ENCODE data around the gene ZCWPW2. TPM values are rescaled to one million over a fixed set of nuclear protein-coding genes. Genes with fewer than 3 reads are reported as not detected.

ZCWPW2 gene
- total and polyA plus RNA-seq, 2 donors = 0.24 to 1.4 TPM

DNA sequence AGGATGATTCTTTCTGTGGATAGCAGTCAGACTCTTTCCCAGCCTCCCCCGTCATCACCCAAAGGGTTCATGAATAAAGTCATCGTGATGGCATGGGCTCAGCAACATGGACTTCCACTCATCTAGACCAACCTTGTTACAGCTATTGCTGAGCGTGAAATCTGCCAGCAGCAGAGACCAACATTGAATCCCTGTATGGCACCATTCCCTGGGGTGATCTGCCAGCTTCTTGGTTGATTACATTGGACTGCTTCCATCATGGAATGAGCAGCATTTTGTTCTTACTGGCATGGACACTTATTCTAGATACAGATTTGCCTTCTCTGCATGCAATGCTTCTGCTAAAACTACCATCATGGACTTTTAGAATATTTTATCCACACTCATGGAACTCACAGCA, 195.7 kb downstream of the ZCWPW2 start:
- H3K27ac ChIP-seq (ENCODE audit: low read depth in 1 of 2, low read length in 1 of 2) = no peak overlapping the region

DNA sequence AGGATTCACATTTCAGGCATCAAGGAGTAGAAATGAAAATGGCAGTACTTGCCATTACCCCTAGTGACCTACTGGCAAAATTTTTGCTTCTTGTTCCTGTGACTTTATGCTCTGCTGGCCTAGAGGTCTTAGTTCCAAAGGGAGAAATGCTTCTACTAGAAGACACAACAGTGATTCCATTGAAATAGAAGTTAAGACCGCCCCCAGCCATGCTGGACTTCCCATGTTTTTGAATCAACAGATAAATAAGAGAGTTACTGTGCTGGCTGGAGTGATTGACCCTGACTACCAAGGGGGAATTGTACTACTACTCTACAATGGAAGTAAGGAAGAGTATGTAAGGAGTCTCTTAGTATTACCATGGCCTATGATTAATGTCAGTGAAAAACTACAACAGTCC, 196.3 kb downstream of the ZCWPW2 start:
- H3K4me1 ChIP-seq (ENCODE audit: control insufficient read depth in 2 of 2, insufficient read depth in 2 of 2, low read length in 2 of 2) = no peaks in the 10 kb centered on the region
- H3K27me3 ChIP-seq (ENCODE audit: control insufficient read depth in 2 of 2, insufficient read depth in 1 of 2, low read length in 1 of 2) = no peaks in the 10 kb centered on the region
- 91% methylated on average over 1 of the region's 1 CpG for WGBS
- H3K4me3 ChIP-seq (ENCODE audit: low read length in 2 of 2) = no peak overlapping the region
- H3K36me3 ChIP-seq (ENCODE audit: control insufficient read depth in 2 of 2, insufficient read depth in 2 of 2, low read length in 1 of 2) = no peaks in the 10 kb centered on the region
- H3K27ac ChIP-seq (ENCODE audit: low read depth in 1 of 2, low read length in 1 of 2) = no peak overlapping the region
- no peak for DNase-seq (ENCODE audit: low read depth in 6 of 9, low spot score in 9 of 9)
- H3K9me3 ChIP-seq (ENCODE audit: control insufficient read depth in 2 of 2, insufficient read depth in 1 of 2, low read length in 1 of 2) = no peaks in the 10 kb centered on the region

More for the DNA sequence above, 195.7 kb downstream of the ZCWPW2 start:
- WGBS = 94% methylated on average over 3 of the region's 3 CpGs
- H3K4me3 ChIP-seq (ENCODE audit: low read length in 2 of 2) = no peak overlapping the region
- H3K36me3 ChIP-seq (ENCODE audit: control insufficient read depth in 2 of 2, insufficient read depth in 2 of 2, low read length in 1 of 2) = no peaks in the 10 kb centered on the region
- DNase-seq (ENCODE audit: low read depth in 6 of 9, low spot score in 9 of 9) = no peak
- no peaks in the 10 kb centered on the region for H3K27me3 ChIP-seq (ENCODE audit: control insufficient read depth in 2 of 2, insufficient read depth in 1 of 2, low read length in 1 of 2)
- H3K9me3 ChIP-seq (ENCODE audit: control insufficient read depth in 2 of 2, insufficient read depth in 1 of 2, low read length in 1 of 2) = no peaks in the 10 kb centered on the region
- H3K4me1 ChIP-seq (ENCODE audit: control insufficient read depth in 2 of 2, insufficient read depth in 2 of 2, low read length in 2 of 2) = no peaks in the 10 kb centered on the region

DNA sequence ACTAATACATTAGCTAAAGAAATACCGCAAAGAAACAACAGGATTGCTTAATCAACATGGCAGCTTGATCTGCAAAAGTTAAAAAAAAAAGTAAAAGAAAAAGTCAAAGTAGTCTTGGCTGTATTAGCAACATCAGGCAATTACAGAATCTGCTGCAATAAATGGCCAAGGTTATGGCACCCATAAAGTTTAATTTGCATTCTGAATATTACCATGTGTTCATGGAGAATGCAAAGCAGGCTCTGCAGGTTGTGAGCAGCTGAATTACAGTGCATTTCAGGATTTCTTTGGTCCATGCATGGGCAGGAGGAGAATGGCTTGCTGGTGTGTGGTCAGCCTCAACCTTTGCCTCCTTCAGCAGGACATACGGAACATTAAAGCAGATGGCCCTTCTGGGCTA, 199.2 kb downstream of the ZCWPW2 start:
- no peak overlapping the region for H3K27ac ChIP-seq (ENCODE audit: low read depth in 1 of 2, low read length in 1 of 2)
- WGBS = 98% methylated on average over 2 of the region's 2 CpGs
- H3K4me1 ChIP-seq (ENCODE audit: control insufficient read depth in 2 of 2, insufficient read depth in 2 of 2, low read length in 2 of 2) = no peaks in the 10 kb centered on the region

DNA sequence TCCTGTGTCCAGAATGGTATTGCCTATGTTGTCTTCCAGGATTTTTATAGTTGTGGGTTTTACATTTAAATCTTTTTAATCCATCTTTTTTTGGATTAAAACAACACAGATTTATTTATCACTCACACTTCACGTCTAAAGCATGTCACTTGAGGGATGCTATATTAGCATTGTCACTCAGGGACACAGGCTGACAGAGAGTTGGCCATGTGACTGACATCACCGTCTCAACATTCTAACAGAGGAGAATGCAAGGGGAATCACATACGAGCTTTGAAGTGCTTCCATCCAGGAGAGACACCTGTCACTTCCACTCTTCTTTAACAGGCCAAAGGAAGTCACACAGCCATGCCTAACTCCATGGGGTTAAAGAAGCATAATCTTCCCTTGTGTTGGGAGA, 204.7 kb downstream of the ZCWPW2 start:
- WGBS = 88% methylated on average over 3 of the region's 3 CpGs
- Histone ChIP-seq H3K9me3 (ENCODE audit: control insufficient read depth in 2 of 2, insufficient read depth in 1 of 2, low read length in 1 of 2) (no peaks in the 10 kb centered on the region), H3K27me3 (ENCODE audit: control insufficient read depth in 2 of 2, insufficient read depth in 1 of 2, low read length in 1 of 2) (no peaks in the 10 kb centered on the region), H3K4me3 (ENCODE audit: low read length in 2 of 2) (no peak overlapping the region), H3K36me3 (ENCODE audit: control insufficient read depth in 2 of 2, insufficient read depth in 2 of 2, low read length in 1 of 2) (no peaks in the 10 kb centered on the region), H3K4me1 (ENCODE audit: control insufficient read depth in 2 of 2, insufficient read depth in 2 of 2, low read length in 2 of 2) (no peaks in the 10 kb centered on the region), H3K27ac (ENCODE audit: low read depth in 1 of 2, low read length in 1 of 2) (no peak overlapping the region)
- DNase-seq (ENCODE audit: low read depth in 6 of 9, low spot score in 9 of 9) = no peak

More for the DNA sequence above, 199.2 kb downstream of the ZCWPW2 start:
- no peaks in the 10 kb centered on the region for H3K36me3 ChIP-seq (ENCODE audit: control insufficient read depth in 2 of 2, insufficient read depth in 2 of 2, low read length in 1 of 2)
- H3K27me3 ChIP-seq (ENCODE audit: control insufficient read depth in 2 of 2, insufficient read depth in 1 of 2, low read length in 1 of 2) = no peaks in the 10 kb centered on the region
- no peaks in the 10 kb centered on the region for H3K9me3 ChIP-seq (ENCODE audit: control insufficient read depth in 2 of 2, insufficient read depth in 1 of 2, low read length in 1 of 2)
- H3K4me3 ChIP-seq (ENCODE audit: low read length in 2 of 2) = no peak overlapping the region
- no peak for DNase-seq (ENCODE audit: low read depth in 6 of 9, low spot score in 9 of 9)

DNA sequence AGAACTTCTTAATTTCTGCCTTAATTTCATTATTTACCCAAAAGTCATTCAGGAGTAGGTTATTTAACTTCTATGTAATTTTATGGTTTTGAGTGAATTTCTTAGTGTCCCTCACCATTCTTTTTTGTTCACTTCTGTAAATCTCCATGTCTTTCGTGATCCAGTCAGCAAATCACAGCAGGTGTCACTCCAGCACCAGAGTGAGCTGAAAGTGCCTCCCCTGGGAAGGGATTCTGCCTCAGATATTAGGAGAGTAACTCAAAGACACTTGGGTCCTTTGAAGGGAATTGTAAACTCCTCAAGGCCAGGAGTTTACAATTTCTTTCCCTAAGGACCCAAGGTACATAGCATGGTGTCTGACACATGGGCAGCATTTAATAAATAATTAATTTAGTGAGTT, 207.7 kb downstream of the ZCWPW2 start:
- Histone ChIP-seq H3K27ac (ENCODE audit: low read depth in 1 of 2, low read length in 1 of 2) (no peak overlapping the region), H3K4me3 (ENCODE audit: low read length in 2 of 2) (no peak overlapping the region), H3K27me3 (ENCODE audit: control insufficient read depth in 2 of 2, insufficient read depth in 1 of 2, low read length in 1 of 2) (no peaks in the 10 kb centered on the region), H3K9me3 (ENCODE audit: control insufficient read depth in 2 of 2, insufficient read depth in 1 of 2, low read length in 1 of 2) (no peaks in the 10 kb centered on the region), H3K36me3 (ENCODE audit: control insufficient read depth in 2 of 2, insufficient read depth in 2 of 2, low read length in 1 of 2) (no peaks in the 10 kb centered on the region), H3K4me1 (ENCODE audit: control insufficient read depth in 2 of 2, insufficient read depth in 2 of 2, low read length in 2 of 2) (no peaks in the 10 kb centered on the region)
- 81% methylated on average over 1 of the region's 1 CpG for WGBS
- no peak for DNase-seq (ENCODE audit: low read depth in 6 of 9, low spot score in 9 of 9)

DNA sequence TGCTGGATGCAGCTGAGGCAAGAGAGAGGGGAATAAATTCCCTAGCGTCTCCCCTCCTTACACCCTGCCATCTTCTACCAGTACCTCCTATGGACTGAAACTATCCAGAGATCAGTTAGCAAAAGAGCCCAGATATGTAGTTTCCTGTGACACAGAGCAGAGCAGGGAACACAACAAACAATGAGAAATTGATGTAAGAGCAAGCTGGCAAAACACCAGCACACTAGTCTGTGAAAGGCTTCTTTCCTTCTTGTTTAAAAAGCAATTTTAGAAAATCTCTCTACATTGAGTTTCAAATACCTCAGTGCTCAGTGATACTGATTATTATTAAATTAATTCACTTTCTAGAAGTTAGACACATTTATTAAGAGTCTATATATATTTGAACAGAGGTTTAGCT, 215.7 kb downstream of the ZCWPW2 start:
- no peaks in the 10 kb centered on the region for H3K27me3 ChIP-seq (ENCODE audit: control insufficient read depth in 2 of 2, insufficient read depth in 1 of 2, low read length in 1 of 2)
- H3K9me3 ChIP-seq (ENCODE audit: control insufficient read depth in 2 of 2, insufficient read depth in 1 of 2, low read length in 1 of 2) = no peaks in the 10 kb centered on the region
- H3K4me3 ChIP-seq (ENCODE audit: low read length in 2 of 2) = no peak overlapping the region
- H3K27ac ChIP-seq (ENCODE audit: low read depth in 1 of 2, low read length in 1 of 2) = no peak overlapping the region
- whole genome bisulfite sequencing = 100% methylated on average over 1 of the region's 1 CpG
- DNase-seq (ENCODE audit: low read depth in 6 of 9, low spot score in 9 of 9) = no peak
- H3K36me3 ChIP-seq (ENCODE audit: control insufficient read depth in 2 of 2, insufficient read depth in 2 of 2, low read length in 1 of 2) = no peaks in the 10 kb centered on the region
- no peaks in the 10 kb centered on the region for H3K4me1 ChIP-seq (ENCODE audit: control insufficient read depth in 2 of 2, insufficient read depth in 2 of 2, low read length in 2 of 2)

DNA sequence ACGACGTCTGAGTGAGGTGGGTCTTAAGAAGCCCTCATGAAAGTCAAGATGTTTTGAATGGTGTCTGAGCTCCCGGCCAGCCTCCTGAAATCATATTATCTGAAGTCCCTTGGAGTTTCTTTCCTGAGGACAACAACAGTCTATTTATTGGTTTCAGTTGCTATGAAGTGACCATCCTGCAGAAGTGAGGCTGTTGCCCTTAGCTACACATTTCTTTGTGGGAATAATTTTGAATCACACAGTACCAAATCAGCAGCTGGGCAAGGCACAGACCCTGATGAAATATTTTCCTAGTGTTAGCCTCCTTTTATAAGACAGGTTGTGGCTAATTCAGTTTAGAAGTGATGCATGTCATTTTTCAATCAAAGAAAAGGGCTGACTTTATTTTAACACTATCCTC, 220.8 kb downstream of the ZCWPW2 start:
- H3K4me1 ChIP-seq (ENCODE audit: control insufficient read depth in 2 of 2, insufficient read depth in 2 of 2, low read length in 2 of 2) = no peaks in the 10 kb centered on the region
- H3K9me3 ChIP-seq (ENCODE audit: control insufficient read depth in 2 of 2, insufficient read depth in 1 of 2, low read length in 1 of 2) = no peaks in the 10 kb centered on the region
- no peak overlapping the region for H3K4me3 ChIP-seq (ENCODE audit: low read length in 2 of 2)
- 95% methylated on average over 3 of the region's 3 CpGs for WGBS
- no peaks in the 10 kb centered on the region for H3K36me3 ChIP-seq (ENCODE audit: control insufficient read depth in 2 of 2, insufficient read depth in 2 of 2, low read length in 1 of 2)
- DNase-seq (ENCODE audit: low read depth in 6 of 9, low spot score in 9 of 9) = no peak
- no peak overlapping the region for H3K27ac ChIP-seq (ENCODE audit: low read depth in 1 of 2, low read length in 1 of 2)
- H3K27me3 ChIP-seq (ENCODE audit: control insufficient read depth in 2 of 2, insufficient read depth in 1 of 2, low read length in 1 of 2) = peaks cover under 1 to 16% of the 10 kb centered on the region in 2 donors

DNA sequence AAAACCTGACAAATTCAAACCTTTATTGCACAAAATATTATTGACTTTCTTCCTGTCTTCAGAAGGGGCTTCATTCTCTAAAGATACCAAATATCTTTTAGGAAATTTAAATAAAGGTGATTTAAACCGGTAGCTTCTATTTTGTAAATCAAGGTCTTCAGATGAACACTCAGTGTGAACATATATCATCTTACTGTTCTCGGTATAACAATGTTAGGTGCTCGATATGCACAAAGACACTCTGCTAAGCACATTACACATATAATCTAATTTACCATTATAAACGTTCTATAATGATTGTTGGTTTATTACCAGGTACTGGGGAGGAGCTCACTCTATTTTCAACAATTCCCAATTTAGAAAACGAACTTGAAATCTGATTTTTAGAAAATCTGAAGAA, 225.5 kb downstream of the ZCWPW2 start:
- Histone ChIP-seq H3K4me1 (ENCODE audit: control insufficient read depth in 2 of 2, insufficient read depth in 2 of 2, low read length in 2 of 2) (no peaks in the 10 kb centered on the region), H3K36me3 (ENCODE audit: control insufficient read depth in 2 of 2, insufficient read depth in 2 of 2, low read length in 1 of 2) (no peaks in the 10 kb centered on the region), H3K4me3 (ENCODE audit: low read length in 2 of 2) (no peak overlapping the region), H3K27me3 (ENCODE audit: control insufficient read depth in 2 of 2, insufficient read depth in 1 of 2, low read length in 1 of 2) (peaks cover 27 to 58% of the 10 kb centered on the region in 2 donors), H3K27ac (ENCODE audit: low read depth in 1 of 2, low read length in 1 of 2) (no peak overlapping the region), H3K9me3 (ENCODE audit: control insufficient read depth in 2 of 2, insufficient read depth in 1 of 2, low read length in 1 of 2) (no peaks in the 10 kb centered on the region)
- DNase-seq (ENCODE audit: low read depth in 6 of 9, low spot score in 9 of 9) = no peak
- WGBS = 74% methylated on average over 5 of the region's 5 CpGs

DNA sequence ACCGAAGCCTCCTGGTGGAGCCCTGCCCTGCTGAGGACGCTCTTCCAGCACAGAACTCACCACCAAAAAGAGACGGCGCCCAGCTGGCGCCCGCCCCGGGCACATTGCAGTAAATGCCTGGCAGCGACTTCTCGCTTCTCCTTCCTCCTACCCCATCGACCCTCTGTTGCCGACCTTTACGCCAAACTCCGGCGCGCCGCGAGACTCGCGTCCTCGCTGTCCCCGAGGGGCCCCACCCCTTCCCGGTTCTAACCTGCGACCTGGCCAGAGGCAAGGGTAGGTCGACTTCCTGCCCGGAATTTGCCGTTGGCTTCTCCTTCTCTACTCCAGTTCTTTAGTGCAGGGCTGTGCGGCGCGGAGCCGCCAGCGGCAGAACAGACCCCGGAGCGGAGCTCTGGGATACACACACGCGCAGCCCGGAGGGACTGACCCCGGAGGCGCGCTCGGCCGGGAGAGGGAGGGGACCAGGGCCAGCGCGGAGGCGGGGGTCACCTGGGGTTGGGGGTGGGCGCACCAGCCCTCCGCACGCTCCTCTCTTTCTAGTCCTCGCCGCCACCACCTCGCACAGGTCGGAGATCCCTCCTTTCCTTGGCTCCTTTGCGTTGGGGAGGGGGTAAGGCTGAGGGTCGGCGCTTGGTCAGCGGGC, 226.7 kb downstream of the ZCWPW2 start:
- WGBS = 3% methylated on average over 55 of the region's 55 CpGs
- peaks cover 27 to 62% of the 10 kb centered on the region in 2 donors for H3K27me3 ChIP-seq (ENCODE audit: control insufficient read depth in 2 of 2, insufficient read depth in 1 of 2, low read length in 1 of 2)
- H3K27ac ChIP-seq (ENCODE audit: low read depth in 1 of 2, low read length in 1 of 2) = no peak overlapping the region
- no peaks in the 10 kb centered on the region for H3K36me3 ChIP-seq (ENCODE audit: control insufficient read depth in 2 of 2, insufficient read depth in 2 of 2, low read length in 1 of 2)
- no peaks in the 10 kb centered on the region for H3K9me3 ChIP-seq (ENCODE audit: control insufficient read depth in 2 of 2, insufficient read depth in 1 of 2, low read length in 1 of 2)
- DNase-seq (ENCODE audit: low read depth in 6 of 9, low spot score in 9 of 9) = peak in 1 of 9 donors; percentile 3
- H3K4me3 ChIP-seq (ENCODE audit: low read length in 2 of 2) = peak overlapping the region in 1 of 2 donors; percentile 8
- no peaks in the 10 kb centered on the region for H3K4me1 ChIP-seq (ENCODE audit: control insufficient read depth in 2 of 2, insufficient read depth in 2 of 2, low read length in 2 of 2)
